HG02840 (cell line): Measurements from ENCODE around the gene SLC35F1.

ENCODE experiments used
- ATAC-seq: cut with Tn5 transposase; IDR thresholded peaks from one replicate; pipeline ENCODE4 v1.9.1; 2021; ENCODE audit warnings: mild to moderate bottlenecking, moderate library complexity, moderate number of reproducible peaks; ENCODE audit not compliant: unreplicated experiment, low FRiP score

Gene SLC35F1

DNA sequence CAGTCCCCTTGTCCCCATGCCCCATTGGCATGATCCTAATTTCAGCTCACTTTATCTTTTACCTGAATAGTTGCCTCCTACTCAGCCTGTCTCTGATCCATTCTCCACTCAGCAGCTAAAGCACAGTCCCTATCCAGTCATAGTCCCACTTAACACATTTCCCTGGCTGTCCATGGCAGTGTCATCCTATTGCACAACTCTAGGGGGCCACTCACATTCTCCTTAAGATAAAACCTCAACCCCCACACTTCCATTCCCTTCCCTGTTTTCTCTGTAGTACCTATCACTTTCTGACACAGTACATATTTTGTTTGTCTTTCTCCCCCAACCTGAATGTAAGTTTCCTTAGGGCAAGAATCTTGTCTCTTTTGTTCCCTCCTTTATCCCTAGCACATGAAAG lies 420.2 kb downstream of the SLC35F1 start:
- no peak for ATAC-seq

DNA sequence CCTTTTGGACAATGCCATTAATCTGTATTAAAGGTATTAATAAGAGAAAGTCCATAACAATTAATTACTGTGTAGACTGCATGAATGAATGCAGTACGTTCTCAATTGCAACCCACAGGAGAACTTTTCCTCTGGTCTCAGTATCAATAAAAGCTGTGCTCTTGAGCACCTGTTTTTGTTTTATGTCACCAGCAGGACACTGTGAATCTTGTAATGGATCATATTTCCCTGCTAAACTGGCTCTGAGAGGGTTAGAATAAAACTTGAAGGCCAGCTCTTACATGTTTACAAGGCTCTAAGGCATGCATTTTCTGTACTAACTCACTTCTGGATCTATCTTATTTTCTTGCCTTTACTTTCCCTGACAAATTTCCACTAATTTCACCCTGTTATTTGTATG lies 426.7 kb downstream of the SLC35F1 start:
- ATAC-seq = no peak

DNA sequence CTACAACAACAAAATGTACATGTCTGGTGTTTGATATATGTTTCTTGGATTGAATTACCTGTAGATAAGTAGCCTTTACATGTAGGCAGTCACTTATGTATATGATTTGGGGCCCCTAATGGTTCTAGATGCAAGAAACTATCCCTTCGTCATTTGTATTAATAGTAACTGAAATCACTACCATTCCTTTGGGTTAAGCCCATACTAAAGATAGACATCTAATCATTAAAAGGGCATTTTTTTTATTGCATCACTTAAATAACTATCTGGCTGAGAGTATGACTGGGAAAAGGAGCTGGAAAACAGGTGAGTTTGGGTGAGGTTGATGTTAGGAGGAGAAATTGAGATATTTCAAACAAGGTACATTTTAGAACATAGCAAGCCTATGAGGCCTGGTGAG lies 427.6 kb downstream of the SLC35F1 start:
- no peak for ATAC-seq

GRCh38 chr6:118335325-118335816 lies 428.3 kb downstream of the SLC35F1 start:
- no peak for ATAC-seq

DNA sequence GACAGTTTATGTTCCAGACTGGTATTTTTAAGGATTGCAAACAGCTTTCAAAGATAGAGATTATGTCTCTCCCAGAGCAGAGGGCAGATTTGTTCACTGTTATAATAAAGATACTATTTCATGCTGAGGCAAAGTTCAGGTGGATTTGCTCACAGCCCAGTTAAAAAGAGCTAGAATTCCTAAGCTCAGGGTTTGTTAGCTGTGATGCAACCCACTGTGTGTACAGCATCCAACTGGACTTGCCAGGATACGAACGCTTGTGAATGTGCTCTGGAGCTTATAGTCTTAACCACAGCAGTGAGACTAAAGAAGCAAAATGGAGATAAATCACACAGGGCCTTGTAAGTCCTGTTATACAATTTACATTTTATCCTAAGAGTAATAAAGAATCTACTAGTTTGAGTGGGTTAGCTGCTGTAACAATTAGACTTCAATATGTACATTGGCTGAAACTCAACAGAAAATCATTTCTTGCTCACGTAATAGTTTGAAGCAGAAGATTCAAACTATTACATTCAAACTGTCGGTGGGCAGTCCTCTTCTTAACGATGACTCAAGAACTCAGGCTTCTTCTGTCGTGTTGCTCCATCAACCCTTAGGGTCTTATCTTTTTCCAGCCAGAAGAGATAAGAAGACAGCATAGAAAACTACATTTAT lies 437.1 kb downstream of the SLC35F1 start:
- no peak for ATAC-seq

DNA sequence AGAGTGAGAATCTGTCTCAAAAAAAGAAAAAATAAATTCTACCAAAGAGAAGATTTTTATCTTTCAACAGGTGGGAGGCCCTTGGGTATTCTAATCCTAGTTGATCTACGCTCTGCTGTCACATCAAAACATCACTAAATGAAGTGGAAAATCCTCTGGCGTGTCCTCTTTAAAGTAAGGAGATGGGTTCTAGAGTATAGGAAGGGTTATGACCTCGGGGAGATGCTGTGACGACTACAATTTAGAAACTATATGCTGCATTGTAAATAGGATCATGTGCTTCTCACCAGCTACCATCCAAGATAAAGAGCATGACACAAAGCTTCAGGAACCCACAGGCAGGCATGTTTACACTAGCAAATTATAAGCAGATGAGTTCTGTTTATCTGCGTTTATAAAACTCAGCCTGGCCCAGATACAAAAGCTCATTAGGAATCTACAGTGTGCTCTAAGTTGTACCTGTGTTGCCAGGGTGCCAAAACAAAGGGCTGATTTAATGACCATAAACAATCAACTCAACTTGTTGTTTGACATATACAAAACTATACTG lies 443.9 kb downstream of the SLC35F1 start:
- ATAC-seq = no peak

DNA sequence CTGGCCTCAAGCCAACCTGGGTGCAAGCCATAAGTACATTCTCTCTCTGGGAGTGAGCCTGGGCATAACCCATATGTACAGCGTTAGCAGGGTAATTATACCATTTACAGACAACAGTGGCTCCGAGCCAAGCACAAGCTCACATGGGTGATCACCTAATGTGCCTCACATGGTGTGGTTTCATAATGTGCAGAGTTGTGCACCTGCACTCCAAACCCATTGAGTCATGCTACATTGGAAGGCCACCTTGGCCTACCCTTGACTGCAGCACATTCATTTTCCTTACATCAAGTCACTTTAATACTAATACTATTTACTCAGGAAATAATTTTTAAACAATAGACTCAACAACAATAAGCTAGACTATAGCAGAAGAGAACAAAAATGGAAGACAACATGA lies 446.5 kb downstream of the SLC35F1 start:
- no peak for ATAC-seq

DNA sequence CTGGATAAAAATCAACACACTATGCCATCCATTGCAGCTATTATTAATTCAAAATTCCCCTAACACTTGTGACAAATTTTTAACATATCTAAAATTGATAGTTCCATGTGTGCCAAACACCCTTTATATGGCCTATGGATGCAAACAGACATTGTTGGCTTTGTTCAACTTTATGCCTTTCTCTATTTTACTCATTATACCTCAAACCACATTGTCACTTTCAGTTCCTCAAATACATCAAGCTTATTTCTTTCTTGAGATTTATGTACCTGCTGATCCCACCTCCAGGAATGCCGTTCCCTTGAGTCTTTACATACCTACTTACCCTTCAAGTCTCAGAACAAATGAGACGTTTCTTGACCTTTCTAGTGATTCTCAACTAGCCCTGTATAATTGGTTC lies 447.6 kb downstream of the SLC35F1 start:
- ATAC-seq = peak; percentile 93

DNA sequence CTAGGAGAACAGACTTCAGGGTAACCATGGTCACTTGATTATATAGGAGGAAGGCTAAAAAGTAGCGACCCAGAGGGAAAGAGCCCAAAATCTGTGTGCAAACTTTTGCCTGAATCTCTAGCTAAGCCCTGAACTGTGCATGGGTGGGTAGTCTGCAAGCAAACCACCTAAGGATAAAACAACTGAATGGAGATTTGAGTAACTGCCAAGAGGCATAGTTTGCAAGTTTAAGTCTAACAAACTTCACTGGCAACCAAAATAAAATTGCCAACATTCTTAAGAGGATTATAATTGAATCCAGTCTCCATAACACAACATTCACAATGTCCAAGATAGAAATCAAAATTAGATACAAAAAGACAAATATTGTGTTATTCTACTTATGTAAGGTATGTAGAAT lies 449.0 kb downstream of the SLC35F1 start:
- ATAC-seq = no peak

DNA sequence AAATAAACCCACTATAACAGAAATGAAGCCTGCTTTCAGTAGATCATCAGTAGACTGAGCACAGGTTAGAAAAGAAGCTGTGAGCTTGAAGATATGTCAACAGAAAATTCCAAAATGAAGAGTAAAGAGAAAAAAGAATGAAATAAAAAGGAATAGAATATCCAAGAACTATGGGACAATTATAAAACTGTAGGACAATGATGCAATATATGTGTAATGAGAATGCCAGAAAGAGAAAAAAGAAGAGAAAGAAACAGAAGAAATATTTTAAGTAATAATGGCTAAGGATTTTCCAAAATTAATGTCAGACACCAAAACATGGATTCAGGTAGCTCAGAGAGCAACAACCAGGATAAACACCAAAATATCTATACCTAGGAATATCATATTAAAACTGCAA lies 449.6 kb downstream of the SLC35F1 start:
- ATAC-seq = no peak
